K562 (cell line): ENCODE data around the gene GLTP. TPM values are rescaled to one million over a fixed set of nuclear protein-coding genes. Genes with fewer than 3 reads are reported as not detected.

Source experiments
- ATAC-seq: fragments of 200-7000 bp; cut with Tn5 transposase; 3 replicates; pipeline ENCODE4 v1.9.1; 2020; ENCODE audit warnings: moderate library complexity
- BruUV-seq: library from RNA; stranded (reverse); fragments of 400-500 nt; replicated peaks from 2 replicates; lab custom pipeline; 2021; lab: Mats Ljungman, UMichigan
- CTCF ChIA-PET: fragments of 300-600 bp; formaldehyde crosslinking; extraction: SDS; loops from one replicate; lab custom pipeline; 2021; ENCODE audit warnings: low intra/inter-chr PET ratio; lab: Yijun Ruan, JAX
- POLR2A ChIA-PET: fragments of 300-600, 350-650 bp; sonication (Branson Sonifier 250); formaldehyde crosslinking; extraction: SDS; loops from one replicate; lab custom pipeline; 2021; ENCODE audit warnings: antibody characterized with exemption, inconsistent platforms; lab: Yijun Ruan, JAX
- DNase-seq, 4 experiments: peaks; one replicate each; pipeline versions ENCODE4 v3.0.0 to v3.0.0-alpha.2; 2011 to 2018; ENCODE audit warnings: low spot score in 3 of 4, mixed read lengths in 3 of 4; ENCODE audit errors: extremely low read depth in 1 of 4
- FAIRE-seq: peaks from 2 replicates; lab custom pipeline; 2011; peaks lifted over from hg19 to GRCh38; lab: Jason Lieb, UNC
- H2AFZ ChIP-seq: 2 replicates; pipeline ENCODE4 v1.6.0; 2011; ENCODE audit warnings: low read depth, low read length, control low read depth, inconsistent platforms
- H3K27ac ChIP-seq: fragments of 200-600 bp; 3 replicates; pipeline ENCODE4 v1.8.0; 2011; ENCODE audit warnings: low read depth, mild to moderate bottlenecking, control low read depth, inconsistent platforms, low read length, moderate library complexity, mixed read lengths; ENCODE audit errors: extremely low read depth
- H3K27me3 ChIP-seq, 2 experiments: fragments of 300-600 bp in 1 of 2; 2 replicates in 1 of 2; 3 replicates in 1 of 2; pipeline versions ENCODE4 v1.6.0 to v1.8.0; 2011; ENCODE audit warnings: inconsistent platforms in 2 of 2, low read length in 2 of 2, mild to moderate bottlenecking in 1 of 2, mixed read lengths in 1 of 2, moderate library complexity in 1 of 2; ENCODE audit not compliant: control insufficient read depth in 2 of 2, insufficient read depth in 2 of 2
- H3K36me3 ChIP-seq: fragments of 300-600 bp; 3 replicates; pipeline ENCODE4 v1.8.0; 2011; ENCODE audit warnings: mild to moderate bottlenecking, low read length, inconsistent platforms; ENCODE audit not compliant: control insufficient read depth, insufficient read depth
- H3K4me1 ChIP-seq, 2 experiments: fragments of 200-600 bp in 1 of 2; replicated peaks in 1 of 2; 2 replicates in 1 of 2; 3 replicates in 1 of 2; pipeline versions ENCODE4 v1.5.1 to v1.8.0; 2011; ENCODE audit warnings: inconsistent platforms in 2 of 2, low read length in 2 of 2, mild to moderate bottlenecking in 1 of 2, mixed read lengths in 1 of 2, moderate library complexity in 1 of 2; ENCODE audit not compliant: control insufficient read depth in 2 of 2, insufficient read depth in 2 of 2
- H3K4me2 ChIP-seq: 2 replicates; pipeline ENCODE4 v1.6.1; 2011; ENCODE audit warnings: low read length, control low read depth, inconsistent platforms, mixed read lengths; ENCODE audit not compliant: insufficient read depth
- H3K4me3 ChIP-seq: fragments of 200-600 bp; sonication (generic), shearing (Covaris generic); 2 replicates; pipeline ENCODE4 v1.5.1; 2016; ENCODE audit warnings: control low read depth, inconsistent platforms
- H3K79me2 ChIP-seq: fragments of 200-600 bp; 3 replicates; pipeline ENCODE4 v1.8.0; 2011; ENCODE audit warnings: low read length, inconsistent platforms; ENCODE audit not compliant: control insufficient read depth, insufficient read depth
- H3K9ac ChIP-seq, 2 experiments: 2 replicates each; pipeline versions ENCODE4 v1.6.0 to v1.6.1; 2011; ENCODE audit warnings: low read depth in 2 of 2, low read length in 2 of 2, control low read depth in 1 of 2, inconsistent platforms in 1 of 2, mild to moderate bottlenecking in 1 of 2, mixed read lengths in 1 of 2; ENCODE audit not compliant: insufficient read depth in 1 of 2
- H3K9me1 ChIP-seq: one replicate; pipeline ENCODE4 v1.6.0; 2011; ENCODE audit warnings: inconsistent platforms, mild to moderate bottlenecking, low read length, moderate library complexity; ENCODE audit not compliant: control insufficient read depth, insufficient read depth
- H3K9me3 ChIP-seq: replicated peaks from 2 replicates; pipeline ENCODE4 v1.5.1; 2011; ENCODE audit warnings: low read depth, low read length, inconsistent platforms; ENCODE audit not compliant: control insufficient read depth, insufficient read depth
- H4K20me1 ChIP-seq: replicated peaks from 2 replicates; pipeline ENCODE4 v1.6.1; 2011; ENCODE audit warnings: low read length, inconsistent platforms, mixed read lengths; ENCODE audit not compliant: control insufficient read depth, insufficient read depth
- MXI1 ChIP-seq: IDR thresholded peaks from 2 replicates; pipeline ENCODE4 v1.6.1; 2011; ENCODE audit warnings: low read depth, mild to moderate bottlenecking, improper control_type of control experiment, low read length
- RBM25 ChIP-seq: fragments of 200-400 bp; formaldehyde crosslinking; IDR thresholded peaks from 2 replicates; pipeline ENCODE4 v1.6.1; 2018; ENCODE audit warnings: low read length, low read depth, moderate library complexity; ENCODE audit not compliant: severe bottlenecking
- ZNF121 ChIP-seq: sonication (generic); formaldehyde crosslinking; conservative IDR thresholded peaks from 2 replicates; pipeline ENCODE4 v1.8.0; 2022; ENCODE audit warnings: missing genetic modification reagents
- WGBS: fragments of 100-300 bp; shearing (Covaris generic); methylation state at CpG from one replicate; pipeline ENCODE4 v1.1.6; 2016; ENCODE audit warnings: low coverage, mixed read lengths; ENCODE audit not compliant: insufficient coverage; ENCODE audit errors: missing lambda C conversion rate; 5-methylcytosine and 5-hydroxymethylcytosine counted together
- in situ Hi-C: fragments of 300-500 bp; cut with MboI; formaldehyde crosslinking; loops from 4 replicates; pipeline ENCODE4 v1.15.0; 2018; ENCODE audit warnings: inconsistent platforms, mixed read lengths
- intact Hi-C: fragments of 100-400 bp; cut with micrococcal nuclease; formaldehyde crosslinking; loops from 2 replicates; pipeline ENCODE4 v1.14.2; 2022
- polyA plus RNA-seq, 8 experiments: library from polyadenylated mRNA; depleted of rRNA in 4 of 8; stranded (reverse) in 5 of 8; unstranded in 3 of 8; fragments of >200 nt; fragmentation: Nextera tagmentation in 2 of 8; fragmentation: Illumina TruSeq in 1 of 8; extraction: Ambion mirVana in 2 of 8; extraction: Trizol in 1 of 8; gene quantifications; 2 replicates each; pipeline versions ENCODE4 v1.2.1 to v1.2.3, GENCODE V29; 2011 to 2014; ENCODE audit warnings: inconsistent platforms in 1 of 8, missing spikeins in 1 of 8
- total RNA-seq, 7 experiments: library from RNA; depleted of rRNA in 6 of 7; stranded (reverse); fragments of >200 nt in 6 of 7; fragmentation: Illumina TruSeq in 2 of 7; extraction: Trizol in 2 of 7; gene quantifications; 2 replicates each; pipeline versions ENCODE4 v1.2.1 to v1.2.3, GENCODE V29; 2011 to 2021; ENCODE audit warnings: low replicate concordance in 1 of 7

GLTP gene
- total and polyA plus RNA-seq, 9 of the 15 experiments (the other 6 are each of a cell fraction or from before 2014, with no cell fraction given), result 4.4 to 8.3 (median 6.1) TPM

- POLR2A ChIA-PET, result interaction anchor here (0.6 to 1.4 kb wide), 7 partner anchors 9 to 406 kb away, joined by 3 to 6 read pairs (median 3); partner anchors contain the start of gene TCHP
- CTCF ChIA-PET, result no interaction called here
Measured at GRCh38 chr12:109828754-109829511, 51.4 kb downstream of the GLTP start.

More at GRCh38 chr12:109828754-109829511, 51.4 kb downstream of the GLTP start:
- Histone ChIP-seq H3K36me3 (no peaks in the 10 kb centered on the region), H3K9me1 (no peaks in the 10 kb centered on the region), H2AFZ (no peak overlapping the region), H3K27me3 (peaks cover 24 to 66% of the 10 kb centered on the region in 2 experiments; a peak in 4 of 5 replicates), H3K4me1 (peaks cover 0 to 8% of the 10 kb centered on the region in 2 experiments; a peak in 1 of 5 replicates), H3K4me2 (no peak overlapping the region), H3K4me3 (no peak overlapping the region), H3K27ac (no peak overlapping the region), H4K20me1 (no peaks in the 10 kb centered on the region), H3K9me3 (no peaks in the 10 kb centered on the region), H3K9ac (no peak overlapping the region), H3K79me2 (no peaks in the 10 kb centered on the region)
- FAIRE-seq (no peak), ATAC-seq (no peak), DNase-seq (no peak)
- intact Hi-C loops, result no loop called here
- BruUV-seq, result no TSS peak
- TF ChIP-seq ZNF121 (CRISPR knock-in tag) (peak; percentile 62; the same call in 1 of the 2 replicates), MXI1 (no peak), RBM25 (peak; percentile 74)
- in situ Hi-C loops, result no loop called here
- WGBS, result 0% methylated on average over 3 of the region's 3 CpGs
